GM12874 (cell line): Measurements from ENCODE around the gene MRPL54.

Source experiments
- CTCF ChIP-seq: IDR thresholded peaks from 2 replicates; pipeline ENCODE4 v1.5.1; 2011; ENCODE audit warnings: low read depth, mild to moderate bottlenecking, control low read depth, low read length, moderate library complexity; ENCODE audit not compliant: insufficient read depth

MRPL54 gene

GRCh38 chr19:3733549-3734309 lies 28.8 kb upstream of the MRPL54 start:
- TF ChIP-seq CTCF: no peak

GRCh38 chr19:3734310-3734600 lies 28.2 kb upstream of the MRPL54 start:
- no peak for TF ChIP-seq CTCF

GRCh38 chr19:3736106-3736724 lies 26.3 kb upstream of the MRPL54 start:
- TF ChIP-seq CTCF: no peak

- no peak for TF ChIP-seq CTCF
Measured at GRCh38 chr19:3737487-3738205, 24.8 kb upstream of the MRPL54 start.

GRCh38 chr19:3738477-3739220 lies 23.8 kb upstream of the MRPL54 start:
- no peak for TF ChIP-seq CTCF

GRCh38 chr19:3740431-3740830 lies 22.1 kb upstream of the MRPL54 start:
- TF ChIP-seq CTCF: no peak

GRCh38 chr19:3743486-3743885 lies 19.0 kb upstream of the MRPL54 start:
- no peak for TF ChIP-seq CTCF
